ENCODE measurements around the gene TRPM1.

TRPM1 gene

DNA sequence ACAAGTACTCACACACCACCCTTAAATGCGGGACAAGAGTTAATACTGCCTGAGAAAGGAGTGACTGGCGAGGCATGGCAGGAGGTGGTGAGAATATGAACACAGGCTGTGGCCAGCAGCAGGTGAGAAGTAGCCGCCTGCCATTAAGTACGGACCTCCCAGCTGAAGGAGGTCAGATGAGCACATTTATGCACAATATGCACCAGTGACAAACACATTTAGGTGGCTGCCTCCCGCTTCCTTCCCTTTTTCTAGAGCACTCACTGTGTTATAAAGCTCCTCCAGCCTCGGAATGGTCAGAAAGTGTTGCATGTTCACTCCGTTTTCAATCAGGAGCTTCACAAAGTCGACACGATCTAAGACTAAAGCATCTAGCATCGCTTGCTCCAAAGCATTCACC is 52.4 kb downstream of the TRPM1 start:
- DNase-seq (ENCODE audit: low spot score): no peak

DNA sequence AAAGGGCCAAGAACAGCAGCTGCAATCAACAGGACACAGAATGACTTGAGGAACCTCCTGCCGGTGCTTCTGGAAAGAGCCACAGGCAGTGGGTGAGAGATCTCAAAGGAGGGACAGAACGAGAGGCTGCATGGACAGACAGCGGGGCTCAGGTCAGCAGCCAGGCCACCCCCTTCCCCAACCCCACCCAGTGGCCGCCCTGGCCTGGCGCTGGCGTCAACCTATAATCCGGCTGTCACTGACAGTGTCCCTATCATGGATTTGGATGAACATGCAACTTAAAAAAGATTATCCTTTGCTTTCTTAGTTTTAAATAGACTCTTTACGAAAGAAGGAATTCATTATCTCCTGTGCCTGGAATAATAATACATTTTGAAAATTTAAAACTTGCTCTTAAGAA is 54.1 kb downstream of the TRPM1 start:
- DNase-seq (ENCODE audit: low spot score): no peak

DNA sequence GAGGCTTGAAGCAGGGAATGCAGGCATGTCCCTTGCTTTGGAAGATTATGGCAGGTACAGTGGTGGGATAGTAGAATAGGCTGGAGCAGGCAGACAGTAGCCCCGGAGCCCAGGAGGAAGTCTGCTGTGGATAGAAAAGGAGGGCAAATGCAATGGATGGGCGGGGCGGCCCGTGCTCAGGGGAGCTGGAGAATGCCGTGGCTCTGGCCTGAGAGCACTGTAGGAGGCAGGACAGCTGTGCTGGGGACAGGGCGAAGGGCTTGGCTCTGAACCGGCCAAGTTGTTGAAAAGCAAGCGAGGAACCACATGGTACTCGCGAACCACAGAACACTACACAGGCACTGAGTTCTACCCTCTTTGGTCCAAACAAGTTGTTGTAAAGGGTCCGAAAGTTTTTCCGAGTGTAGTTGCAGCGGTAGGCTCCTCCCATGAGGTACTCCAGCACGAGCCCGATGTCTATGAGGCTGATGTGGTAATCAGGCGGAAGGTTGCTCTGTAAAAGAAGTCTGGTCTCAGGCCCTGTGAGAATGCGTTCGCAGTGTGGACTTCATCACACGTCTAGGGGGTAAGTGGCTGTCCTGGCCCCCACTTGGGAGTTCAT is 54.7 kb downstream of the TRPM1 start:
- DNase-seq (ENCODE audit: low spot score): no peak

DNA sequence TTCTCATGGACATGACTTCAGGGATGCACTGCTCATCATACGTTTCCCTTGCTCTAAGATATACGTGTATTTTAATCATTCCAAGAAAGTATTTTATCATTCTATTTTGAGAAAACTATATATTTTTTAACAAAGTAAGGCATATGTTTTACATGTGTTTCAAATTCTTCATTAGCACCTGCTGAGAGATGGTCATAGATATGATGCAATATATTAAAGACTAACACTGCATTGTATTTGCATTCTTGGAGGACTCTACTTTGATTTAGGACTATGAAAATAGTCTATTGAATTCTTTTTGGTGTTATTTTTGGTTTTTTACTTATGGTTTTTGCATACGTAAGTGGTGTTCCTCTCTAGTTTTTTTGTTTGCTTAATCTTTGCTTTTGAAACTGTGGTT is 55.9 kb downstream of the TRPM1 start:
- DNase-seq (ENCODE audit: low spot score): no peak

DNA sequence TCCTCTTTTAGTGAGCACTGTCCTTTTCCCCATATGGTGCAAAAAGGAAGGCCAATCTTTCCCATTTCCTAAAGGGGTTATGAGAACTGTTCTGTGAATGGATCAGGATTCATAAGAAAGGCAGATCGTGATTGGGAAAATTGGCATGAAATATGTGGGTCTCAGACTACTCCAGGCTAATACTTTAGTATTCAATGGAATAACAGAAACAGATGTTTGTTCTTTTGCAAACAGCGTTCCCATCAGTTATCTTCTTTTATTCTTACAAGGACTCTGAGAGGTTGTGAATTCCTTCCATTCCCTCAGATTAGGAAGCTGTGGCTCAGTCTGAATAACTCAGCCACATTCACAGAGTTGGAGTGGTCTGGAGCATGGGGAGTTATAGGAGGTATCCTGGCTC is 58.8 kb downstream of the TRPM1 start:
- DNase-seq (ENCODE audit: low spot score): no peak

DNA sequence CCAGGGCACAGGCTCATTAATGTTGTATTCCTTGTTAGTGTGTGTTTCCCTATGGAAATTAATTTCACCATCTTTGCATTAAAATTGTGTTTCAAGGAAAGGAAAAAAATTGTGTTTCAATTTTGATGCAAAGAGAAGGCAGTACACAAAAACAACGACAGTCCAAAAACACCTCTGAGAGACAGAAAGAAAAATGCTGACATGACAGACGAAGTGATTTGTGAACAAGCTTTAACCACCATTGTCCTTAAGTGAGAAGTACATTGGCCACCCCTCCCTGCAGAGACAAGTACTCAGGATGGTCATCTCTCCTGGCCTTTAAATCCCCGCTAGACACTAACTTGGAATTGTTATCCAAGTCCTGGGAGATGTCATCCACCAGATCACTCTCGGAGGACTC is 59.9 kb downstream of the TRPM1 start:
- DNase-seq (ENCODE audit: low spot score): no peak

DNA sequence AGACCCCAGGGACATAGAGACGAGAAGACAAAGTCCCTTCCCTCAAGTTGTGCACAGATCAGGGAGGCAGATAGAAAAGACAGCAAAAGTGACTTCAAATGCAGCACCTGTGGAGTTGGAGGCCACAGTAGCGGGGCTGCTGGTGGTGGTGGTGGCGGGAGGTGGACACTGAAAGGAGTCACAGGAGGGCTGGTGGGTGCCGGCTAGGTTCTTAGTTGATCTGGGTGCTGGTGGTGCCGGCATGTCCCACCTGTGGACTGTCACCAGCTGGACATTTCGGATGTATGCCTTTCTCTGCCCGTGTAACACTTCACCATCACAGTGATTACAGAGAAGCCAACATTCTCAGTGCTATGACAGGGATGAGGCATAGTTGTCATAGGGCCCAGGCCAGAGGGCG is 60.9 kb downstream of the TRPM1 start:
- no peak for DNase-seq (ENCODE audit: low spot score)

DNA sequence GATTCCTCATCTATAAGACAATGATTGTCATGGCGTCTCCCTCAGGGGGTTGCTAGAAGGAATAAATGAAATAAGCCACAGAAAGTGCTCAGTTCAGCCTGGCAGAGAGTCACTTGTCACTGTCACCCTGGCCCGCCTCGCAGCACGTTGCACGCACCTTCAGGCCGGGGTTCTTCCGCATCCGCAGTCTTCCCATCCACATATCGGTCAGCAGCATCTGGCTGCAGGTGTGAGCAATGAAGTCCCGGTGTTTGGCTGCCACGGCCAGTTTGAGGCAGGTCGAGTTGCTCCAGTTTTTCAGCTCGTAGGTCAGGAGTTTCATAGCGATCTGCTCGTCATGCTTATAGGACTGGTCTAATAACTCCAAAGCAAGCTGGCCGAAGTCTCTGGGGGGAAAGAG is 61.6 kb downstream of the TRPM1 start:
- no peak for DNase-seq (ENCODE audit: low spot score)

DNA sequence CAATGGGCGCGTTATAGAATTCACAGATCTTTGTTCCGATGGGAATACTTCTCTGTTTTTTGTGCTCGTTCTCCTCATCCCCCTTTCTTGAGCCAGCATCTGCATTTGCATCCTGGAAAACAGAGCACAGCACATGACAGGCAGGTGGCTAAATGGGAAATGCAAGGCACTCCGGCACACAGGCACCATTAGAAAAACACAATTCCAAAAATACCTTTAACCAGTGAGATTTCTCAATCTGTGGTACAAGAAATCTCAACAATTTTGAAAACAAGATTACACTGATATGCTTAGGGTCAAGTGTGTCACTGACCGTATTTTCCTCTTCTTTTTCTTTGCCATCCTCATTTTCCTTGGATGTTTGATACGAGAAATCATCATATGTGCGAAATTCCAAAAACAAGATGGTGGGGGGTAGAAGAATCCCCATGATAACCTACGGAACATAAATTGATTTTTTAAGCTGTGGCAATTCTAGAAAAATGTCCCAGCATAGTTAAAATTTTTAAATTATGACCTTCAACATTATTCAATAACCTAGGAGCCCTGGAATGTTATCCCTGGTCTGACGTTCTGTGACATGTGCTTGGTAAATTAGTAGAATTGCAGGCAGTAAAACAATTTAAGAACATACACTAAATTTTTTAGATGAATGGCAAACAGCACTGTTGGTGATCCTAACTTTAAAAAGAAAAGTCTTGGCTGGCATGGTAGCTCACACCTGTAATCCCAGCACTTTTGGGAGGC is 63.6 kb downstream of the TRPM1 start:
- DNase-seq (ENCODE audit: low spot score): no peak

DNA sequence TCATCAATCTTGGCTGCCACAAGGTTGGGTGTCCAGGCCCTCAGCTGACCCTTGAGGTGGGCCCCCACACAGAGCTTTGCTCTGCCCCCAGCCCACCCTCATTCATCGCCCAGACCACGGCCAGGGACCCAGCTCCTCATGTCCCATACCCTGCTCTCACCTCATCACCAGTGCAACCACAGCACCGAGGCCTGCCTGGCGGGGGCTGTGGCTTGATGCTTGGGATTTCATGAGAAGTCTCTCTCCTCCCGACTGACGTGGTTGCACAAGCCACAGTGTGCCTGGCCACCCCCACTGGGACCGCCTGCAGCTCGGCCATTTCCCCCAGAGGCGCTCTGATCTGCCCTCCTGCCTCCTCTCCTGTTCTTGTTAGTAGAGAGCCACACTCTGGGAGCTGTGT is 64.7 kb downstream of the TRPM1 start:
- no peak for DNase-seq (ENCODE audit: low spot score)

DNA sequence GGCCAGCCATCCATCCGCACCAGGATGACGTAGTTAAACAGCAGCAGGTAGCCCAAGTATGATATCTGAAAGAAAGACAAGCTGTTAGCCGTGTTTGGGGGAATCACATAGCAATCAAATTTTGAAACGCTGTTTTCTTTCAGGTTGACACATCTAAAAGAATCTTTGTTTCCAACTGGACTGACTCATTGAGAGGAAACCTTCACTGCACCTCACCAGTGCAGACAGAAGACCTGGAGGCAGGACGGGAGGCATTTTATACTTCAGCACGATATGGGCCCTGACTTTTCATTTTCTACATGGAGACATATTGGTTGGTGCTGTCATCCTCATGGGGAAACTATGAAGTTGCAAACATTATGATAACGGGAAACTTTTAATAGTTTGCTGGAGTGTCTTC is 65.9 kb downstream of the TRPM1 start:
- DNase-seq (ENCODE audit: low spot score): no peak

DNA sequence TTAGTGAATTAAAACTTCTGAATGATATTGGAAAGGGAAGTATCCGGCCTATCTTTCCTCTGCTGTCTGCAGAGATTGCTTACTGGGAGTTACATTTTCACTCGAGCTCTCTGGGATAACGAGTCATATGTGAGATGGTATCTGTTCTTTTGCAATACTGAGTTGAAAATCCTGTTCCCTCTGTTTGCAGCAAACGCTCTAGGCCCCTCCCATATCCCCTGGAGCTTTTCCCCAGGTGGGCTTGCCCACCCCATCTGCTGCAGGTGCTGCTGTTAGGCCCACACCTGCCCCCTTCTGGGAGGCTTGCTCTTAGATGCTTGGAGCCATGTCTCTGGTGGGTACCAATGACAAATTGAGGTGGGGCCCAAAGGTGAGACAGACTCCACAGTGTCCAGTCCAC is 67.4 kb downstream of the TRPM1 start:
- DNase-seq (ENCODE audit: low spot score): no peak

DNA sequence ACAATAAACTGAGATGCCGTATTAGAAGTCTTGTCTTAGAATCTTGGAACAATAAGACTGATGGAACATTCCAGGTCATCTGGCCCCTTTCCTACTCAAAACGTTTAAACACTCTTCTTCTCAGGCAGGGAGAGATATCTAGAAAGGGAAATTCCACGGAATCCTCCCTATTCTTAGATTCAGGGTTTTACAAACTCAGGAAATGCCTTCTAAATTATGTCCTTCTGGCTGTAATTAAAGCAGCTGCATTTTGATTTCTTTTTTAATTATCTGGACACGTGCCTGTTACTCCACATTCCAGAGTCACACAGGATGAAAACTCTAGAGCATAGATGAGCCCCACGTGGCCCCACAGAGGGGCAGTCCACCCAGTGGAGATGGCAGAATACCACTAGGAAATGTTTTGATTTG is 68.6 kb downstream of the TRPM1 start:
- no peak for DNase-seq (ENCODE audit: low spot score)

DNA sequence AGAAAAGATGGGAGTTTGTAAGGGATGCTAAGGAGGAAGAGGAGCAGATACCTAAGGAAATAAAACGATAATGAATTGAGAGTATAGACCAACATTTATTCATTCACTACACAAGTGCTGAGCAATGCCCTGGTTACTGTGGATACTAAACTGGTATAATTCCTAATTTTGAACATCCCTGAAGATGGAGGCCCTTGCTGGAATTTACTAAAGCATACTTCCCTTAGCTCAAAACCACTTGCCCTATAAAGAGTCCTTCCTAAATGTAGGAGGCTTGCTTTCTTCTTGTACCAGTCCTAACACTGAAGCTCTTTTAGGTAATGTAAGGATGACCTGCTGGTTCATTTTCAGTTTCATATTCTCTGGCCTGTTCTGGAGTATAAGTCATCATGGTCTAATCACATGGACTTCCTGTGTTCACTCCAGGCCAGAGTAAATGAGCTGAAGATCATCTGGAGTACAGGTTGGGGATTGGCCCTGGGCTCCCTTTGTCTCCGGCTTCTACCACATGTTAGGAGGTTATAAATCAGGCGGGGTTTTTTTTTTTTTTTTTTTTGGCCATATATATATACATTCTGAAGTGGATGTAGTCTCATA is 70.0 kb downstream of the TRPM1 start:
- DNase-seq (ENCODE audit: low spot score): no peak

DNA sequence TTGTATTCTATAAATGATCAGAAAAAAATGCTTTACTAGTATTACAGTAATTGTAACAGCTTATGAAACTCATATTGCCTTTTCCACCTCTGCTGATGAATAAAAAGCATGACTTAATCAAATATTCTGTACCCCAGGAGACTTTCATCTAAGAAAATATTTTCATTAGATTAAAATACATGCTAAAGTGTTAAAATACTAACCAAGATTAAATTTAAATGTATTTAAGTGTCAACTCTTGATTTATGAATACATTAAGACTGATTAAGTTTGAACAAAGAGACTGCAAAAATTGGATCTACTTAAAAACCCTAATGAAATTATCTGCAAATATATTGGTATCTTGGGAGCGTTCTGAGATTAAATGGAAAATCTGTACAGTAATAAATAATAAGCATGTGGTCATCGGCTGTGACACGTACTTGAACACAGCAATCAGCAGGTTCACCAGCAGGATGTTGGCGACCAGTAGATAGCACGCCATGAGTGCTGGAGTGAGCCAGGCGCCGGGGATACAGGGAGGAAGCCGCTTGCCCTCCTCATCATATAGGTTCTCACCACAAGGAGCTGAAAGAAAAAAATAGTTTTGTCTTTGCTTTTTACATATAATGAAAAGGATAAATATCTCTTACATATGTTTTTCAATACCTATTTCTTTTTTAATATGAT is 73.5 kb downstream of the TRPM1 start:
- DNase-seq (ENCODE audit: low spot score): no peak

DNA sequence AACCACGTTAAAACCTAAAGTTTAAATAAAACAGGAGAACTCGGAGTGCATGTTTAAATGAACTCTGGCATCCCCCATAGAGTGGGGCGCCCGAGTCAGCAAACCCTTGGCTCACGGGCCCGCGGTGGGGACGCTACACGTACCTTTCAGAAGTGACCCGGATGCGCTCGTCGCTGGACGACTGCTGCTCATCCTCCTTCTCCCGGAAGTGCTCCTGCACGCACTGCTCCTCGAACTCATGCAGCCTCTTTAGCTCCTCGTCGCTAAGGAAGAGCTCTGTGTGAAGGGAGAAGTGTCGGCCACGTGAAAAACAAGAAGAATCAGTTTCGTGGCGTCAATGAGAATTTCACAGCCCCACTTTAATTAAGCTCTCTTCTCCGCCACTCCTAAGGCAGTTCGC is 75.5 kb downstream of the TRPM1 start:
- DNase-seq (ENCODE audit: low spot score): no peak

DNA sequence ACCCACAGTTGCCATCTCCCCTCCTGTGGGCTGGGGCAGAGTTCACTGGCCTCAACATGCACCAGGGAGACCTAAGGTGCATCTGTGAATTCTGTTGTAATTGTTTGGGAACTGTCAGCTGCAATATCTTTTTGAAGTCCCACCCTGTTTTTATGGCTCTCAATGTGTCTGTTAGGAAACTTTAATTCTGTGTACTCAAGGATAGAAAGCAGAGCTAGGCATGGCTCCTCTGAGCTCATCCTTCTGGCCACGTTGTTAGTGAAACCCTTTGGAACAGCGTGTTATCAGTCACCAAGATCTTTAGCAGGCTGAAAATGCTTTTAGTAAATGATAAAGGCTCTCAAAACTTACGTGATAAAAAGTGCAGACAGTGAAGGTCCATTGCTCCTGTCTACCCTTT is 76.5 kb downstream of the TRPM1 start:
- DNase-seq (ENCODE audit: low spot score): peak; percentile 34

DNA sequence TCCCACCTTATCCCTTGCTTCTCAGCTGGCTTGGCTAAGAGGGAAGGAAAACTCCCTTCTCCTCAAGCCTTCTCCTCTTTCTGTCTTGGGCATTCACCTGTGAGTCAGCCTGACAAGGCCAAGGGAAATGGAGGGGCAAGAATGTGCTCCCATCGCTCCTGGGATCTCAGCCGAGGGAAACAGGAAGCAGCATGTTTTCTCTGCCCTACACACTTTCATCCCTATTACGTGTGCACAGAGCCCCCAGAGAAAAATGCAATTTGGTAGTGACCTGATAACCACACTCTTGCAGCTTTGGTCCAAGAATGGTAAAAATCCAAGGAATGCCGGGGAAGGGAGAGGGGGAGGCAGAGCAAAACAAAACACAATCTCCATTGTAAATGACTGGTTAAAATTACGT is 77.2 kb downstream of the TRPM1 start:
- peak; percentile 67 for DNase-seq (ENCODE audit: low spot score)

DNA sequence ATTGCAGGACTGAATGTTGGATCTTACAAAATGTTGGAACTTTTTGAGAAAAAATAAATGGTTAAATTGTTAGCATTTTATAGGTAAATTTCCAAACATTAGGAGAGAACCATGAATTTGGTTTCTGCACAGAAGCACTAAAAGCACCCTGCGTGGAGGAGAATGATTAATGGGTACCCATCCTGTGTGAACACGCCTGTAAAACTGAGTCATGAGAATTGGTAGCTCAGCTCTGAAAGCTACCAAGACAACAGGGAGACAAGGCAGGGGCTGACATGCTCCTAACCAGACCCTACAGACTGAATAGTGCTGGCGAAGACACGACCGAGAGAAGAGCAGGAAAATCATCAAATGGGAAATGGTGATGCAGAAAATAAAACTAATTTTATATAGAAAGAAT is 77.7 kb downstream of the TRPM1 start:
- DNase-seq (ENCODE audit: low spot score): no peak

DNA sequence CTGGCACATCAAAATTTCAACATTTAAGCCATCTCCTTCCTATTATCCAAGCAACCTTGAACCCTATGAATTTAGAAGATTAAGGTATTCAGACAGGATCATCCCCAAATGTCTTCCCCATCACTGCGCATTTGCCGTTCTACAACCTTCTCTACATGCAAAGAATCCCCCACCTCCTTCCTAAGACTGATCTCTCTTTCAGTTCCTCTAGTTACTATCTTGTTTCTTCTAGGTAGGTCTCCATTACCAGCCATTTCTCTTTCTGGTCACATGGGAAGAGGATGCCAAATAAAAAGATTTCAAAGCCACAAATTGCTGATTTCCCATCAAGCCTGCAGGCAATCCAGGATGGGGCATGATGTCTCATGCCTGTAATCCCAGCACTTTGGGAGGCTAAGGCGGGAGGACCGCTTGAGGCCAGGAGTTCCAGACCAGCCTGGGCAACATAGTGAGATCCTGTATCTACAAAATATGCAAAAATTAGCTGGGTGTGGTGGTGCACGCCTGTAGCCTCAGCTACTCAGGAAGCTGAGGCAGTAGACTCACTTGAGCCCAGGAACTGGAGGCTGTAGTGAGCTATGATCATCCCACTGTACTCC is 80.4 kb downstream of the TRPM1 start:
- no peak for DNase-seq (ENCODE audit: low spot score)

DNA sequence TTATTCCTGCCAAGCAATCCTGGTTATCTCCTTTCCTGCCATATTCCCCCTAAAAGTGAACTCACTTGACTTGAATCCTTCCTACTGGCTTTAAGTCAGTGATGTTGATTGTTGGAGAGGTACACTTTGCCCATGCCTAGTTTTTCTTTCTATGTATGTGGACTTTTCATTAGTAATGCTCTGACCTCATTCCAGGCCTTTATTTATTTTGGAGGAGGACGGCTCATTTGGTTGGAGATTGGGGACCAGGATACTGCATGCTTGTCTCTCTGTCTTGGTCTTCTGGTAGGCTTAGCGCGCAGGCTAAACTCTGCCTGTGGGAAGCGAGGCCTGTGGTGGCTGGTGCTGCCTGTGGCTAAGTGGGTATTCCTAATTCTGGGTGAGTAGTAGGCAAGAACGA is 81.0 kb downstream of the TRPM1 start:
- DNase-seq (ENCODE audit: low spot score): no peak

DNA sequence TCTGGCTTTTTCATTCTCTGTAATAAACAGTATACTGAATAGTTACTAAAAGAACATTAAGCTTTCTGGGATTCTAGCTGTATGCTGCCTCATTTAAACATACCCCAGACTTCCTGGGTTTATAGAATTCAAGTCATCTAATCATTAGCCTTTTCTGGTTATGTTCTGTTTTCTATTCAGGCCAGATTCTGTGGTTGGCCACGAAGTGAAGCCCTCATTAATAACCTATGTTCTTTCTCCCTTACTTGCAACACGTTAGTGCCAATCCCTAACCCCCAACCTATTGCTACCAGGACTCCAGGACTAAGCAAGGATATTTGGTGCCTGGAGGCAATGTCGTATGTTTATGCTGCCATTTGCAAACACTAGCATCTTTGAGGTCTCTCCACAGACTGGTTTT is 81.5 kb downstream of the TRPM1 start:
- no peak for DNase-seq (ENCODE audit: low spot score)

DNA sequence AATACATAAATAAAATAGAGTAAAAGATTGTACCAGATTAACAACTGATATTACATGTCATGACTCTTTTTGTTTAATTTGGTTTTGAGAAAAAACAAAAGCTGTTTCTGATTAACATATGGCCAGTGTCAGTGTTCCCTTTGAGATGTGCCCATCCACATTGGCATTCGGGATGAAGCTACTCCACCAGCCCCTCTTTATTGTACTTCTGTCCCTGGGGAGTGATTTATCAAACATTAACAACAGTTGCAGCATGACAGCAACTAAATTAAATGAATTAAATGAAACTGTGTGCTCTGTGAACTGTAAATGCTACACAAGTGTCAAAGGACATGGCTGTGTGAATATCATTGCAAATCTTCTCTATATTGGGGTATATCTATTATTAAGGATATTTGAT is 84.2 kb downstream of the TRPM1 start:
- DNase-seq (ENCODE audit: low spot score): no peak

Data from SW480 (cell line).